HT1080 (cell line): ENCODE measurements around the gene TRPC5OS. TPM values are rescaled to one million over a fixed set of nuclear protein-coding genes. Genes with fewer than 3 reads are reported as not detected.

Experiments used
- DNase-seq: peaks from one replicate; pipeline ENCODE4 v3.0.0-alpha.2; 2015; ENCODE audit warnings: low read depth
- total RNA-seq: library from RNA; depleted of rRNA; stranded (reverse); fragments of >200 nt; shearing (Covaris generic); gene quantifications from 2 replicates; pipeline ENCODE4 v1.2.3, GENCODE V29; 2014; rRNA removed

TRPC5OS gene
- total RNA-seq, 1 experiment from 2014 or later = 0.11 TPM

DNA sequence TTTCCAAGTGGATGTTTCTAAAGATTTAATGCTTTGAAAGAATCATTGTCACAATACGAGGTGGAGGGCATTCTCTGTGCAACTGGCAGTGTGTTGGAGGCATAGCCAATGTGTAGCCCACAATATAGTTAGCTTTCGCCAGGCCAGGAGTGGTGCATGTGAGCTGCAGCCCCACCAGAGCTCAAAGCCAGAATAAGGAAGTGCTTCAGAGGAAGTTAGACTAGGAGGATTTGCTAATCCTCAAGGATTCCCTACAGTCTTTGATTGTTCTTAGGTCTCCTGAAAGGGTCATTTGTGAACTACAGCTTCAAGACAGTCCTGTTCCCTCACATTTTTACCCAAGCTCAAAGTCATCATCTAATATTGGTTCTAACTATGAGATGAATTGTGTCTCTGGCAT lies 16.4 kb downstream of the TRPC5OS start:
- no peak for DNase-seq

DNA sequence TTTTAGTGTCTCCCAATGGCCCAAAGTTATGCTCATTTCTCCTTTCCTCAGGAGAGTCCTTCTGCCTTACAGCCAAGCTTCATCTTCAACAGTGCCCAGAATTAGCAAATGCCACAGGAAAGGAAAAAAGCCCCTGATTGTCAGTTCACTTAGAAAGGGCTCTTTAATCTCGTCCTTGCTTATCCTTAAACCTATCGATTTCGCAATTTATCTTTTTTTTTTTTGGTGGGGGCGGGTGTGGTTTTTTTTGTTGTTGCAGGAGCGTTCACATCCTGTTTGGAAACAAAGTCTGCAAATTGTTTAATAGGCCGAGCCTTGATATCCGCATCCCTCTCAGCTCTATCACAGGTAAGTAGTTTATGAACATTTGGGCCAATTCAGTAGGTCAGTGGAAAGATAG lies 20.2 kb downstream of the TRPC5OS start:
- no peak for DNase-seq

DNA sequence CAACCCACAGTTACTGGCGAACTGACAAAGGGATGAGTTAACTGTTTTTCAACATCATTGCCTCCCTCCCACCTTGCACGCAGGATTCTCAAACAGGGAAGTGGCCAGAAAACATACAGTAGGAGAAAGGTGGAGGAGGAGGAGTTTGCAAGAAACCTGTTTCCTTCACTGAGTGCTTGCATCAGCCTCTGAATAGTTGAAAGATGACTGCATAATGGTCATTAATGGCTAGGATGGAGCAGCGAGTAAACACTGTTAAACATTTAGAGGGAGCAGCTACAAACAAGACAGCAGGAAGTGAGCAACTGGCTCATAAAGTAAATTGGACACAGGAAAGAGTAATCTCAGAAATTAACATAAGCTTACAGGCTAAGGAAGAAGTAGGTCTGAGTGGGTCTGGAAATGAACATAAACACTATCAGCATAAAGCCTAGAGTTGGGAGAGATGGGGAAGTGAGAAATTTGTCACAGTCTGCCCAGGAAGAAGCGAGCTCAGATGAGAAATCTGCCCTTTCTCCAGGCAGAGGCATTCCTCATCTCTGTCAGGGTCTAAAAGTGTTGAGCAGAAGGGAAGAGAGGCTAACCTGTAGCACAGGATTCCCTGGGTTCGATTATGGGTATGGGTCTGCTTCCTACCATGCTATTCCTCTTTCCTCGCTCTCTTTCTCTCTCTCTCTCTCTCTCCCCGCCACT lies 38.6 kb downstream of the TRPC5OS start:
- DNase-seq = peak; percentile 0

DNA sequence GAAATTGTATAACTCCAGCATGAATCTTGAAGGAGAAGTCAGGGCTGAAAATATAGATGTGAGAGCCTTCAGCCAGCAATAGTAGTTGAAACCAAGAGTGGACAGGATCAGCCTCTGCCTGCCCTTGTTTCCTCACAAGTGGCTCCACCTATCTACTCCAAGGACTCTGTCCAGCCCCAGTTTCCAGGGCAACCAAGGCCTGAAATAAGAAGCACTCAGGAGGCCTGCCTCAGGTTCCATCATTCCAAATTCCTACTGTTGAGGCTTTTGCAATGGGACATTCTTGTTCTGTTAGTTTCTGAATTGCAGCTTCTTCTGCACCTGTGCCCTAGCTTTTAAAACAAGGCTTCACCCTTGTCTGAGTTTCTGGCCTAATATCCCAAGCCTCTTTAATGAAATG lies 41.6 kb downstream of the TRPC5OS start:
- no peak for DNase-seq

DNA sequence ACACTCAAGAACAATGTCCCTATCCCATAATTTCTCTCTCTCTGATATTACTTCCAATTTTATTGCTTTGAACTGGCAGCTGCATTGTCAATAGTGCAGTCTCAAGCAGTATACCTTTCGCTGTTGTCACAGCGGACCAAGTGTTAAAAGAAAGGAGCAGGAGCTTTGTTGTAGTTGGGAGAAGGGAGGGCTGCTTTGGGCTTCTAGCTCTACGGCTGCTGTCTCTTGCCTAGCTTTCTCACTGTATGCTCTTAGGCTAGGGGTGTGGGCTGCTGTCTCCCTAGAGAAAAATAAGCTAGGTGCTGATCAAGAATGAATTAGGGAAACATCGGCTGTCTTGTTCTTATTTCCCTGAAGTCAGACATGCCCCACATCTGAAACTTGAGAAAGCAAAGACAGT lies 52.5 kb downstream of the TRPC5OS start:
- no peak for DNase-seq

Other genes starting within 250 kb of the TRPC5OS start
- gene ALG13, start 195.0 kb upstream of the TRPC5OS start, total RNA-seq = 29.9 and 57.1 TPM in 2 replicates
- gene TRPC5, start 206.6 kb downstream of the TRPC5OS start, total RNA-seq = not detected in 2 replicates
- not detected in 2 replicates for gene RTL4, start 206.8 kb downstream of the TRPC5OS start, total RNA-seq